Endothelial cell of umbilical vein (primary cell): ENCODE measurements around the gene SERPINC1. TPM values are rescaled to one million over a fixed set of nuclear protein-coding genes. Genes with fewer than 3 reads are reported as not detected.

Experiments
- BruUV-seq: library from RNA; stranded (reverse); fragments of 400-500 nt; replicated peaks from 2 replicates; lab custom pipeline; 2021; lab: Mats Ljungman, UMichigan
- CTCF ChIA-PET: fragments of 300-600, 350-600 bp; sonication (Branson Sonifier 250); formaldehyde crosslinking; loops from one replicate; lab custom pipeline; 2021; ENCODE audit warnings: antibody characterized with exemption, inconsistent platforms; lab: Charles Lee
- POLR2A ChIA-PET: fragments of 300-600, 350-600 bp; sonication (Branson Sonifier 250); formaldehyde crosslinking; loops from one replicate; lab custom pipeline; 2021; ENCODE audit warnings: antibody characterized with exemption, inconsistent platforms; lab: Charles Lee
- DNase-seq: peaks from one replicate; pipeline ENCODE4 v3.0.0-alpha.2; 2011; ENCODE audit warnings: low read depth, low spot score
- FAIRE-seq: peaks from 2 replicates; lab custom pipeline; 2011; peaks lifted over from hg19 to GRCh38; lab: Jason Lieb, UNC
- H2AFZ ChIP-seq: 2 replicates; pipeline ENCODE4 v1.6.0; 2012; ENCODE audit warnings: low read depth, low read length, control low read depth, inconsistent platforms
- H3K27ac ChIP-seq: 2 replicates; pipeline ENCODE4 v1.5.1; 2011; ENCODE audit warnings: low read depth, mild to moderate bottlenecking, control low read depth, low read length, moderate library complexity; ENCODE audit not compliant: insufficient read depth
- H3K27me3 ChIP-seq, 2 experiments: 2 replicates each; pipeline versions ENCODE4 v1.6.0 to v1.6.1; 2011; ENCODE audit warnings: low read length in 2 of 2, mixed read lengths in 1 of 2; ENCODE audit not compliant: control insufficient read depth in 2 of 2, insufficient read depth in 2 of 2
- H3K36me3 ChIP-seq, 2 experiments: 2 replicates in 1 of 2; 3 replicates in 1 of 2; pipeline ENCODE4 v1.5.1; 2011; ENCODE audit warnings: low read length in 2 of 2, mild to moderate bottlenecking in 1 of 2, moderate library complexity in 1 of 2; ENCODE audit not compliant: control insufficient read depth in 2 of 2, insufficient read depth in 2 of 2; ENCODE audit errors: extremely low read depth in 1 of 2
- H3K4me1 ChIP-seq: 3 replicates; pipeline ENCODE4 v1.5.1; 2011; ENCODE audit warnings: mild to moderate bottlenecking, low read length; ENCODE audit not compliant: control insufficient read depth, insufficient read depth; ENCODE audit errors: extremely low read depth
- H3K4me2 ChIP-seq: 2 replicates; pipeline ENCODE4 v1.6.1; 2011; ENCODE audit warnings: low read length, control low read depth, mixed read lengths; ENCODE audit not compliant: insufficient read depth
- H3K4me3 ChIP-seq, 3 experiments: fragments of 200-600 bp in 1 of 3; sonication (generic), shearing (Covaris generic) in 1 of 3; replicated peaks in 1 of 3; 2 replicates each; pipeline ENCODE4 v1.5.1; 2011 to 2016; ENCODE audit warnings: control low read depth in 3 of 3, low read length in 3 of 3, mild to moderate bottlenecking in 2 of 3, inconsistent platforms in 1 of 3, low read depth in 1 of 3, moderate library complexity in 1 of 3; ENCODE audit not compliant: insufficient read depth in 1 of 3
- H3K79me2 ChIP-seq: 2 replicates; pipeline ENCODE4 v1.6.0; 2012; ENCODE audit warnings: low read length, inconsistent platforms; ENCODE audit not compliant: control insufficient read depth, insufficient read depth
- H3K9ac ChIP-seq: replicated peaks from 2 replicates; pipeline ENCODE3; 2011; ENCODE audit warnings: low read length, control low read depth; ENCODE audit not compliant: insufficient read depth; ENCODE audit errors: extremely low read depth
- H3K9me1 ChIP-seq: replicated peaks from 3 replicates; pipeline ENCODE4 v1.6.0; 2011; ENCODE audit warnings: mild to moderate bottlenecking, low read length; ENCODE audit not compliant: control insufficient read depth, insufficient read depth; ENCODE audit errors: extremely low read depth
- H3K9me3 ChIP-seq: replicated peaks from 2 replicates; pipeline ENCODE4 v1.5.1; 2012; ENCODE audit warnings: low read length, inconsistent platforms; ENCODE audit not compliant: control insufficient read depth, insufficient read depth
- H4K20me1 ChIP-seq: replicated peaks from 2 replicates; pipeline ENCODE3; 2011; ENCODE audit warnings: mild to moderate bottlenecking, low read length; ENCODE audit not compliant: control insufficient read depth, insufficient read depth; ENCODE audit errors: extremely low read depth
- EZH2 ChIP-seq: IDR thresholded peaks from 2 replicates; pipeline ENCODE4 v1.6.1; 2012; ENCODE audit warnings: borderline replicate concordance, low read depth, mild to moderate bottlenecking, moderate library complexity, low read length, inconsistent platforms; ENCODE audit not compliant: severe bottlenecking
- FOS ChIP-seq: IDR thresholded peaks from 2 replicates; pipeline ENCODE4 v1.6.1; 2011; ENCODE audit warnings: mild to moderate bottlenecking, low read length, moderate library complexity, borderline replicate concordance; ENCODE audit not compliant: insufficient read depth
- GATA2 ChIP-seq: IDR thresholded peaks from 2 replicates; pipeline ENCODE4 v1.7.0; 2011; ENCODE audit warnings: low read depth, mild to moderate bottlenecking, moderate library complexity, mixed read lengths, low read length; ENCODE audit not compliant: insufficient read length, insufficient read depth
- JUN ChIP-seq: IDR thresholded peaks from 2 replicates; pipeline ENCODE4 v1.6.1; 2011; ENCODE audit warnings: borderline replicate concordance, low read depth; ENCODE audit not compliant: insufficient read length, insufficient read depth
- MYC ChIP-seq: IDR thresholded peaks from one replicate; pipeline ENCODE4 v1.6.1; 2011; ENCODE audit warnings: mild to moderate bottlenecking, low read depth, low read length
- POLR2A ChIP-seq: IDR thresholded peaks from 2 replicates; pipeline ENCODE4 v1.6.1; 2012; ENCODE audit warnings: low read depth, mild to moderate bottlenecking, control low read depth, low read length
- POLR2AphosphoS5 ChIP-seq: IDR thresholded peaks from 2 replicates; pipeline ENCODE4 v1.6.1; 2012; ENCODE audit warnings: low read depth, mild to moderate bottlenecking, control low read depth, low read length, moderate library complexity; ENCODE audit not compliant: insufficient read depth
- dilution Hi-C: fragments of 300-500 bp; cut with MboI; formaldehyde crosslinking; loops from one replicate; pipeline ENCODE4 v1.15.0; 2019; ENCODE audit warnings: low sequenced_read_pairs; ENCODE audit not compliant: extremely low pct_ligation_motif_present
- intact Hi-C: fragments of 100-400 bp; cut with micrococcal nuclease; formaldehyde crosslinking; loops from one replicate; pipeline ENCODE4 v1.10.0; 2022
- polyA plus RNA-seq, 4 experiments: library from polyadenylated mRNA; depleted of rRNA in 3 of 4; stranded (reverse) in 3 of 4; unstranded in 1 of 4; fragments of >200 nt; gene quantifications; 2 replicates each; pipeline versions ENCODE4 v1.2.1 to v1.2.3, GENCODE V29; 2011 to 2012; ENCODE audit warnings: missing spikeins in 1 of 4
- total RNA-seq: library from RNA; stranded (reverse); gene quantifications from 2 replicates; pipeline ENCODE4 v1.2.3, GENCODE V29; 2021
- TF ChIP-seq, protein P1 (sequence below): IDR thresholded peaks from 2 replicates; pipeline ENCODE4 v1.6.1; 2011; ENCODE audit not compliant: insufficient read depth, insufficient read length
- TF ChIP-seq, protein P2 (sequence below), 2 donors: IDR thresholded peaks; 1 replicate in 1 of 2; 2 replicates in 1 of 2; pipeline ENCODE4 v1.5.1; 2011; ENCODE audit warnings: low read length in 2 of 2, mild to moderate bottlenecking in 2 of 2, moderate library complexity in 2 of 2, control low read depth in 1 of 2, inconsistent platforms in 1 of 2, low read depth in 1 of 2; ENCODE audit not compliant: insufficient read depth in 1 of 2; ENCODE audit errors: extremely low read depth in 1 of 2

Gene SERPINC1
- total and polyA plus RNA-seq, 2 donors (not counting 3 experiments of a cell fraction or from before 2014, with no cell fraction given), result 0.06 to 0.35 TPM

DNA sequence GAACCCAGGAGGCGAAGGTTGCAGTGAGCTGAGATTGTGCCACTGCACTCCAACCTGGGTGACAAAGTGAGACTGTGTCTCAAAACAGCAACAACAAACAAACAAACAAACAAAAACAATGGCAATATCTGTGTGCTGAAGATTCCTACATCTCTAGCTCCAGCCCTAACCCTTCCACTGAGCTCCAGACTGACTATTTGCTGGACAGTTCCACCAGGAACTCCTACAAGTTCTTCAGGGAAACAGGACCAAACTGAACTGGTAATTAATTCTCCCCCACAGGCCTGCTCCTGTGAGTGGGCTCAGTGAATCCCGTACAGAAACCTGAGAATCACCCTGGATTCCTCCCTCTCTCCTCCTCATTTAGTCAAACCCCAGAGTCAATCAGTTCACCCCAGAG, 1.5 kb downstream of the SERPINC1 start:
- TF ChIP-seq, protein P1, sequence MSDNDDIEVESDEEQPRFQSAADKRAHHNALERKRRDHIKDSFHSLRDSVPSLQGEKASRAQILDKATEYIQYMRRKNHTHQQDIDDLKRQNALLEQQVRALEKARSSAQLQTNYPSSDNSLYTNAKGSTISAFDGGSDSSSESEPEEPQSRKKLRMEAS, result no peak
- no peak for TF ChIP-seq GATA2
- TF ChIP-seq, protein P2, sequence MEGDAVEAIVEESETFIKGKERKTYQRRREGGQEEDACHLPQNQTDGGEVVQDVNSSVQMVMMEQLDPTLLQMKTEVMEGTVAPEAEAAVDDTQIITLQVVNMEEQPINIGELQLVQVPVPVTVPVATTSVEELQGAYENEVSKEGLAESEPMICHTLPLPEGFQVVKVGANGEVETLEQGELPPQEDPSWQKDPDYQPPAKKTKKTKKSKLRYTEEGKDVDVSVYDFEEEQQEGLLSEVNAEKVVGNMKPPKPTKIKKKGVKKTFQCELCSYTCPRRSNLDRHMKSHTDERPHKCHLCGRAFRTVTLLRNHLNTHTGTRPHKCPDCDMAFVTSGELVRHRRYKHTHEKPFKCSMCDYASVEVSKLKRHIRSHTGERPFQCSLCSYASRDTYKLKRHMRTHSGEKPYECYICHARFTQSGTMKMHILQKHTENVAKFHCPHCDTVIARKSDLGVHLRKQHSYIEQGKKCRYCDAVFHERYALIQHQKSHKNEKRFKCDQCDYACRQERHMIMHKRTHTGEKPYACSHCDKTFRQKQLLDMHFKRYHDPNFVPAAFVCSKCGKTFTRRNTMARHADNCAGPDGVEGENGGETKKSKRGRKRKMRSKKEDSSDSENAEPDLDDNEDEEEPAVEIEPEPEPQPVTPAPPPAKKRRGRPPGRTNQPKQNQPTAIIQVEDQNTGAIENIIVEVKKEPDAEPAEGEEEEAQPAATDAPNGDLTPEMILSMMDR (IDR thresholded peaks at IDR 0.05; ENCODE audit: extremely low read depth in 1 of 2, insufficient read depth in 1 of 2, low read depth in 1 of 2, low read length in 2 of 2), result no peak
- TF ChIP-seq MYC, result no peak
- no peak for TF ChIP-seq POLR2AphosphoS5
- no peak for TF ChIP-seq POLR2A
- no peak for TF ChIP-seq FOS
- TF ChIP-seq JUN, result no peak
- TF ChIP-seq EZH2, result no peak
- Histone ChIP-seq H2AFZ (no peak overlapping the region), H3K4me2 (no peak overlapping the region), H4K20me1 (no peaks in the 10 kb centered on the region), H3K9me3 (no peaks in the 10 kb centered on the region), H3K36me3 (no peaks in the 10 kb centered on the region), H3K79me2 (no peaks in the 10 kb centered on the region), H3K9me1 (no peaks in the 10 kb centered on the region), H3K4me1 (no peaks in the 10 kb centered on the region), H3K27me3 (no peaks in the 10 kb centered on the region), H3K27ac (no peak overlapping the region), H3K4me3 (no peak overlapping the region), H3K9ac (no peak overlapping the region)
- BruUV-seq, result no TSS peak
- ChIA-PET POLR2A (no interaction called here), CTCF (interaction anchor here (0.7 to 2.0 kb wide), 6 partner anchors 10 to 107 kb away, joined by 3 to 5 read pairs (median 4); partner anchors contain the start of gene RC3H1)
- DNase-seq (no peak), FAIRE-seq (no peak)
- intact Hi-C loops, result loop anchor here (2.0 kb wide), 2 partner anchors 45 to 485 kb away; no protein-coding TSS in a partner anchor
- dilution Hi-C loops, result no loop called here
